Measurements from ENCODE around the gene TTLL5.

GRCh38 chr14:75645056-75645455 lies 16.0 kb upstream of the TTLL5 start:
- TF ChIP-seq HDGF (IDR thresholded peaks at IDR 0.05; ENCODE audit: borderline replicate concordance) = no peak
- TF ChIP-seq FOXM1 (IDR thresholded peaks at IDR 0.05; ENCODE audit: borderline replicate concordance) = no peak
- TF ChIP-seq SP1 (IDR thresholded peaks at IDR 0.05) = no peak
- TF ChIP-seq FOXA1 (IDR thresholded peaks at IDR 0.05) = no peak
- TF ChIP-seq L3MBTL2 (conservative IDR thresholded peaks at IDR 0.05) = no peak
- TF ChIP-seq ZNF384 (IDR thresholded peaks at IDR 0.05) = no peak
- TF ChIP-seq FOXK2 (IDR thresholded peaks at IDR 0.05) = no peak
- no peak for TF ChIP-seq BHLHE40 (IDR thresholded peaks at IDR 0.05; ENCODE audit: borderline replicate concordance)

Data from HEK293T (cell line).